HepG2 (cell line): ENCODE results near the gene LOXL3. TPM values are rescaled to one million over a fixed set of nuclear protein-coding genes. Genes with fewer than 3 reads are reported as not detected.
A peak's percentile ranks its signal among the peaks of the same experiment; 100 is the strongest.

ENCODE experiments used
- ARID2 ChIP-seq: sonication (generic); formaldehyde crosslinking; IDR thresholded peaks from 2 replicates; pipeline ENCODE4 v1.8.1; 2022; ENCODE audit warnings: mild to moderate bottlenecking, missing genetic modification reagents, borderline replicate concordance
- ASH2L ChIP-seq: fragments of 300-600, 200-600 bp; sonication (generic); IDR thresholded peaks from 2 replicates; pipeline ENCODE4 v1.7.0; 2017; ENCODE audit warnings: low read depth, mild to moderate bottlenecking, moderate library complexity, mixed read lengths, low read length; ENCODE audit not compliant: insufficient read length
- CREB1 ChIP-seq, 2 experiments: fragments of 450-650 bp in 1 of 2; IDR thresholded peaks; 2 replicates each; pipeline ENCODE4 v1.6.1; 2016 to 2017; ENCODE audit warnings: control low read depth in 1 of 2, mild to moderate bottlenecking in 1 of 2, missing compliant biosample characterization in 1 of 2, missing genetic modification characterization in 1 of 2
- ELF4 ChIP-seq: sonication (generic); formaldehyde crosslinking; IDR thresholded peaks from 2 replicates; pipeline ENCODE4 v1.5.0; 2020; ENCODE audit warnings: missing genetic modification reagents, mild to moderate bottlenecking, moderate library complexity, borderline replicate concordance
- FOXK2 ChIP-seq: fragments of 450-650 bp; IDR thresholded peaks from 2 replicates; pipeline ENCODE4 v1.6.1; 2016
- HNF4A ChIP-seq: sonication (generic); formaldehyde crosslinking; IDR thresholded peaks from 2 replicates; pipeline ENCODE4 v1.4.0; 2020; ENCODE audit warnings: missing genetic modification reagents
- HNRNPH1 ChIP-seq: fragments of 200-400 bp; formaldehyde crosslinking; optimal IDR thresholded peaks from 2 replicates; pipeline ENCODE3; 2017; ENCODE audit warnings: mild to moderate bottlenecking, low read depth, low read length
- KDM5A ChIP-seq: fragments of 200-600 bp; sonication (generic); IDR thresholded peaks from 2 replicates; pipeline ENCODE4 v1.7.0; 2018; ENCODE audit warnings: antibody characterized with exemption, mild to moderate bottlenecking, low read length, borderline replicate concordance
- KLF13 ChIP-seq: sonication (generic); formaldehyde crosslinking; IDR thresholded peaks from 2 replicates; pipeline ENCODE4 v1.4.0; 2020; ENCODE audit warnings: mild to moderate bottlenecking, missing genetic modification reagents
- MAFF ChIP-seq: IDR thresholded peaks from 2 replicates; pipeline ENCODE4 v1.6.1; 2011; ENCODE audit warnings: low read depth, low read length, improper control_type of control experiment
- NFYC ChIP-seq: IDR thresholded peaks from 2 replicates; pipeline ENCODE4 v1.6.1; 2016; ENCODE audit warnings: missing genetic modification reagents, missing compliant biosample characterization
- U2AF2 ChIP-seq: fragments of 200-400 bp; formaldehyde crosslinking; IDR thresholded peaks from 2 replicates; pipeline ENCODE4 v1.6.1; 2017; ENCODE audit warnings: low read depth, mild to moderate bottlenecking, low read length
- YEATS2 ChIP-seq: sonication (generic); formaldehyde crosslinking; IDR thresholded peaks from 2 replicates; pipeline ENCODE4 v1.4.0; 2020; ENCODE audit warnings: missing genetic modification reagents, borderline replicate concordance
- ZNF282 ChIP-seq: fragments of 450-650 bp; IDR thresholded peaks from 2 replicates; pipeline ENCODE4 v1.6.1; 2018; ENCODE audit not compliant: partially characterized antibody
- ZNF556 ChIP-seq: sonication (generic); formaldehyde crosslinking; IDR thresholded peaks from 2 replicates; pipeline ENCODE4 v1.4.0; 2020; ENCODE audit warnings: mild to moderate bottlenecking, missing genetic modification reagents, borderline replicate concordance
- ZNF619 ChIP-seq: sonication (generic); formaldehyde crosslinking; IDR thresholded peaks from 2 replicates; pipeline ENCODE4 v1.4.0; 2020; ENCODE audit warnings: mild to moderate bottlenecking, missing genetic modification reagents
- ZNF775 ChIP-seq: sonication (generic); formaldehyde crosslinking; IDR thresholded peaks from 2 replicates; pipeline ENCODE4 v1.4.0; 2020; ENCODE audit warnings: missing genetic modification reagents, mild to moderate bottlenecking, moderate library complexity, borderline replicate concordance
- polyA plus RNA-seq, 8 experiments: library from polyadenylated mRNA; depleted of rRNA in 3 of 8; stranded (reverse) in 7 of 8; unstranded in 1 of 8; fragments of >200 nt; fragmentation: Illumina TruSeq in 4 of 8; extraction: Trizol in 4 of 8; gene quantifications; 2 replicates each; pipeline versions ENCODE4 v1.2.1 to v1.2.3, GENCODE V29; 2011 to 2016; ENCODE audit warnings: low read depth in 4 of 8, missing spikeins in 1 of 8, mixed read lengths in 1 of 8; ENCODE audit not compliant: insufficient read depth in 1 of 8
- total RNA-seq, 5 experiments: library from RNA; depleted of rRNA; stranded (reverse); fragments of >200 nt; fragmentation: Illumina TruSeq; extraction: Trizol; gene quantifications; 2 replicates each; pipeline ENCODE4 v1.2.3, GENCODE V29; 2016; ENCODE audit warnings: low read depth in 1 of 5
- TF ChIP-seq, protein P1 (sequence below): sonication (generic); formaldehyde crosslinking; IDR thresholded peaks from 2 replicates; pipeline ENCODE4 v1.5.1; 2020; ENCODE audit warnings: mild to moderate bottlenecking, missing genetic modification reagents, borderline replicate concordance
- TF ChIP-seq, protein P2 (sequence below): sonication (generic); formaldehyde crosslinking; IDR thresholded peaks from 2 replicates; pipeline ENCODE4 v1.4.0; 2020; ENCODE audit warnings: mild to moderate bottlenecking, low read depth, missing genetic modification reagents
- TF ChIP-seq, protein P3 (sequence below): sonication (generic); formaldehyde crosslinking; conservative IDR thresholded peaks from 2 replicates; pipeline ENCODE4 v1.4.0; 2020; ENCODE audit warnings: missing genetic modification reagents

LOXL3 gene
- total and polyA plus RNA-seq, 2 of the 13 experiments (the other 11 are each of a cell fraction or from before 2014, with no cell fraction given): 0.55 to 6.5 TPM

DNA sequence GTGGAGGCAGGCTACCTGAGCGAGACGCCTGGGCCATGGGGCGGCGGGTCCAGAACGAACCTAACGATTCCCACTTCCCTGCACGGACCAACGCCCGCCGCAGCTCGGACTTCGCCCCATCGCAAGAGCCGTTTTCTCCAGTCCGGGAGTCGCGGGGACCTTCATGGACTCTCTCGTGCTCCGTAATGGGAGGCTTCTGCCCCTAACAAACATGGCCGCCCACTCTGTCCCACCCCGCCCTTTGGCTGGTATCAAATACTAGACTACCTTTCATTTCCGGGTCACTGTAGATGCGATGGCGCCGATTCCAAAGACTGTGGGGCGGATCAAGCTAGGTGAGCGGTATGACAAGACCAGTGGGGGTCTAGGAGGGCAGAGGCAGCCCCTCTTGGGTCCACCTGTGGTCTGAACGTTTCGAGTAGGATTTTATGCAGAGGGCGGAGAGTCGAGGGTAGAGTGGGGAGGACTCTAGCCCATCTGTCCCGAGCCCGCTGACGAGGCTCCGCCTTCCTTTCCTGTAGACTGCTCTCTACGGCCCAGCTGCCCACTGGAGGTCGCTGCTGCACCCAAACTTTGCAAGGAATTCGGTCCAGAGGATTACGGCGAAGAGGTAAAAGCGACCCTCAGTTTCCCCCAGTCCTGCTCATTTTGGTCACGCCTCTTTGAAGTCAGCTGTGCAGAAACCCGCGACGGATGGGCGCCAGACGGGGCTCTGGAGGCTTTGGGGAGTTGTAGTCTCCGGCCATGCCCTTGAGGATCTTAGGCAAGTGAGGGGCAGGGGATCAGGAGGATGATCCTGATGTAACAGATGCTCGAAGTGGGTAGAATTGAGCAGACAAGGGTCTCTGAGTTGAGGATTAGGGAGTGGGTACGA lies 70.7 kb downstream of the LOXL3 start, which contains the start of the genes CCDC142 and TTC31 (continued):
- TF ChIP-seq NFYC (CRISPR knock-in tag) (peak; percentile 54), YEATS2 (peak; percentile 93), ZNF556 (CRISPR knock-in tag) (peak; percentile 87), CREB1 (IDR thresholded peaks at IDR 0.05) (no peak), CREB1 (CRISPR knock-in tag; IDR thresholded peaks at IDR 0.05) (peak; percentile 91), ASH2L (peak; percentile 94), ELF4 (CRISPR knock-in tag) (peak; percentile 65), KDM5A (peak; percentile 99), MAFF (no peak), ARID2 (peak; percentile 90), HNRNPH1 (peak; percentile 18), ZNF619 (CRISPR knock-in tag) (no peak; the same call in 1 of the 2 replicates), FOXK2 (no peak), KLF13 (no peak), ZNF282 (no peak), U2AF2 (no peak), ZNF775 (CRISPR knock-in tag) (no peak), HNF4A (CRISPR knock-in tag) (peak; percentile 93)
- TF ChIP-seq, protein P1, sequence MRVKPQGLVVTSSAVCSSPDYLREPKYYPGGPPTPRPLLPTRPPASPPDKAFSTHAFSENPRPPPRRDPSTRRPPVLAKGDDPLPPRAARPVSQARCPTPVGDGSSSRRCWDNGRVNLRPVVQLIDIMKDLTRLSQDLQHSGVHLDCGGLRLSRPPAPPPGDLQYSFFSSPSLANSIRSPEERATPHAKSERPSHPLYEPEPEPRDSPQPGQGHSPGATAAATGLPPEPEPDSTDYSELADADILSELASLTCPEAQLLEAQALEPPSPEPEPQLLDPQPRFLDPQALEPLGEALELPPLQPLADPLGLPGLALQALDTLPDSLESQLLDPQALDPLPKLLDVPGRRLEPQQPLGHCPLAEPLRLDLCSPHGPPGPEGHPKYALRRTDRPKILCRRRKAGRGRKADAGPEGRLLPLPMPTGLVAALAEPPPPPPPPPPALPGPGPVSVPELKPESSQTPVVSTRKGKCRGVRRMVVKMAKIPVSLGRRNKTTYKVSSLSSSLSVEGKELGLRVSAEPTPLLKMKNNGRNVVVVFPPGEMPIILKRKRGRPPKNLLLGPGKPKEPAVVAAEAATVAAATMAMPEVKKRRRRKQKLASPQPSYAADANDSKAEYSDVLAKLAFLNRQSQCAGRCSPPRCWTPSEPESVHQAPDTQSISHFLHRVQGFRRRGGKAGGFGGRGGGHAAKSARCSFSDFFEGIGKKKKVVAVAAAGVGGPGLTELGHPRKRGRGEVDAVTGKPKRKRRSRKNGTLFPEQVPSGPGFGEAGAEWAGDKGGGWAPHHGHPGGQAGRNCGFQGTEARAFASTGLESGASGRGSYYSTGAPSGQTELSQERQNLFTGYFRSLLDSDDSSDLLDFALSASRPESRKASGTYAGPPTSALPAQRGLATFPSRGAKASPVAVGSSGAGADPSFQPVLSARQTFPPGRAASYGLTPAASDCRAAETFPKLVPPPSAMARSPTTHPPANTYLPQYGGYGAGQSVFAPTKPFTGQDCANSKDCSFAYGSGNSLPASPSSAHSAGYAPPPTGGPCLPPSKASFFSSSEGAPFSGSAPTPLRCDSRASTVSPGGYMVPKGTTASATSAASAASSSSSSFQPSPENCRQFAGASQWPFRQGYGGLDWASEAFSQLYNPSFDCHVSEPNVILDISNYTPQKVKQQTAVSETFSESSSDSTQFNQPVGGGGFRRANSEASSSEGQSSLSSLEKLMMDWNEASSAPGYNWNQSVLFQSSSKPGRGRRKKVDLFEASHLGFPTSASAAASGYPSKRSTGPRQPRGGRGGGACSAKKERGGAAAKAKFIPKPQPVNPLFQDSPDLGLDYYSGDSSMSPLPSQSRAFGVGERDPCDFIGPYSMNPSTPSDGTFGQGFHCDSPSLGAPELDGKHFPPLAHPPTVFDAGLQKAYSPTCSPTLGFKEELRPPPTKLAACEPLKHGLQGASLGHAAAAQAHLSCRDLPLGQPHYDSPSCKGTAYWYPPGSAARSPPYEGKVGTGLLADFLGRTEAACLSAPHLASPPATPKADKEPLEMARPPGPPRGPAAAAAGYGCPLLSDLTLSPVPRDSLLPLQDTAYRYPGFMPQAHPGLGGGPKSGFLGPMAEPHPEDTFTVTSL (CRISPR knock-in tag): no peak; the same call in 1 of the 2 replicates
- TF ChIP-seq, protein P2, sequence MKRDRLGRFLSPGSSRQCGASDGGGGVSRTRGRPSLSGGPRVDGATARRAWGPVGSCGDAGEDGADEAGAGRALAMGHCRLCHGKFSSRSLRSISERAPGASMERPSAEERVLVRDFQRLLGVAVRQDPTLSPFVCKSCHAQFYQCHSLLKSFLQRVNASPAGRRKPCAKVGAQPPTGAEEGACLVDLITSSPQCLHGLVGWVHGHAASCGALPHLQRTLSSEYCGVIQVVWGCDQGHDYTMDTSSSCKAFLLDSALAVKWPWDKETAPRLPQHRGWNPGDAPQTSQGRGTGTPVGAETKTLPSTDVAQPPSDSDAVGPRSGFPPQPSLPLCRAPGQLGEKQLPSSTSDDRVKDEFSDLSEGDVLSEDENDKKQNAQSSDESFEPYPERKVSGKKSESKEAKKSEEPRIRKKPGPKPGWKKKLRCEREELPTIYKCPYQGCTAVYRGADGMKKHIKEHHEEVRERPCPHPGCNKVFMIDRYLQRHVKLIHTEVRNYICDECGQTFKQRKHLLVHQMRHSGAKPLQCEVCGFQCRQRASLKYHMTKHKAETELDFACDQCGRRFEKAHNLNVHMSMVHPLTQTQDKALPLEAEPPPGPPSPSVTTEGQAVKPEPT: peak; percentile 57; the same call in 1 of the 2 replicates
- TF ChIP-seq, protein P3, sequence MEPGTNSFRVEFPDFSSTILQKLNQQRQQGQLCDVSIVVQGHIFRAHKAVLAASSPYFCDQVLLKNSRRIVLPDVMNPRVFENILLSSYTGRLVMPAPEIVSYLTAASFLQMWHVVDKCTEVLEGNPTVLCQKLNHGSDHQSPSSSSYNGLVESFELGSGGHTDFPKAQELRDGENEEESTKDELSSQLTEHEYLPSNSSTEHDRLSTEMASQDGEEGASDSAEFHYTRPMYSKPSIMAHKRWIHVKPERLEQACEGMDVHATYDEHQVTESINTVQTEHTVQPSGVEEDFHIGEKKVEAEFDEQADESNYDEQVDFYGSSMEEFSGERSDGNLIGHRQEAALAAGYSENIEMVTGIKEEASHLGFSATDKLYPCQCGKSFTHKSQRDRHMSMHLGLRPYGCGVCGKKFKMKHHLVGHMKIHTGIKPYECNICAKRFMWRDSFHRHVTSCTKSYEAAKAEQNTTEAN: peak; percentile 67; the same call in 1 of the 2 replicates
